Lung (tissue), 12 donors: ENCODE data around the gene MYO18A. TPM values are rescaled to one million over a fixed set of nuclear protein-coding genes. Genes with fewer than 3 reads are reported as not detected.

Experiments
- ATAC-seq: fragments of 200-7000 bp; cut with Tn5 transposase; one replicate; pipeline ENCODE4 v1.9.1; 2020; ENCODE audit warnings: moderate number of reproducible peaks; ENCODE audit not compliant: insufficient read depth, low FRiP score
- DNase-seq, 3 donors: peaks; one replicate each; pipeline ENCODE4 v3.0.0-alpha.2; 2013 to 2017
- H3K27ac ChIP-seq, 2 donors: one replicate each; pipeline ENCODE4 v1.5.1; 2013; ENCODE audit warnings: mild to moderate bottlenecking in 2 of 2, moderate library complexity in 2 of 2, control low read depth in 1 of 2, inconsistent platforms in 1 of 2, low read depth in 1 of 2, low read length in 1 of 2
- H3K27me3 ChIP-seq, 3 donors: one replicate each; pipeline ENCODE4 v1.5.1; 2013; ENCODE audit warnings: low read length in 2 of 3; ENCODE audit not compliant: control insufficient read depth in 3 of 3, insufficient read depth in 3 of 3
- H3K36me3 ChIP-seq, 4 donors: one replicate each; pipeline ENCODE4 v1.5.1; 2013; ENCODE audit warnings: low read length in 4 of 4, mild to moderate bottlenecking in 1 of 4, moderate library complexity in 1 of 4; ENCODE audit not compliant: control insufficient read depth in 4 of 4, insufficient read depth in 4 of 4
- H3K4me1 ChIP-seq, 5 donors: one replicate each; pipeline ENCODE4 v1.5.1; 2013; ENCODE audit warnings: low read length in 5 of 5, mild to moderate bottlenecking in 2 of 5, moderate library complexity in 1 of 5; ENCODE audit not compliant: control insufficient read depth in 5 of 5, insufficient read depth in 5 of 5
- H3K4me3 ChIP-seq: one replicate; pipeline ENCODE4 v1.5.1; 2013; ENCODE audit warnings: mild to moderate bottlenecking, control low read depth, moderate library complexity
- H3K9ac ChIP-seq, 2 donors: one replicate each; pipeline ENCODE4 v1.5.1; 2013; ENCODE audit warnings: low read length in 2 of 2, control low read depth in 1 of 2; ENCODE audit not compliant: insufficient read depth in 1 of 2
- H3K9me3 ChIP-seq, 4 donors: one replicate each; pipeline ENCODE4 v1.5.1; 2013; ENCODE audit warnings: low read length in 3 of 4, mild to moderate bottlenecking in 1 of 4, moderate library complexity in 1 of 4; ENCODE audit not compliant: control insufficient read depth in 4 of 4, insufficient read depth in 3 of 4
- CTCF ChIP-seq: IDR thresholded peaks from 2 replicates; pipeline ENCODE4 v1.5.1; 2012; ENCODE audit warnings: mild to moderate bottlenecking; ENCODE audit errors: control extremely low read depth, extremely low read depth
- whole genome bisulfite sequencing, 2 donors: extraction: QIAGEN DNeasy Blood & Tissue Kit; methylation state at CpG; one replicate each; pipeline ENCODE4 v1.1.7; 2013; 5-methylcytosine and 5-hydroxymethylcytosine counted together
- polyA plus RNA-seq, 2 donors: library from polyadenylated mRNA; stranded (reverse); fragments of 200-250 nt; gene quantifications; one replicate each; pipeline ENCODE4 v1.2.1, GENCODE V29; 2013
- total RNA-seq, 2 donors: library from RNA; depleted of rRNA in 1 of 2; stranded (reverse); fragments of >200 nt in 1 of 2; gene quantifications; one replicate each; pipeline ENCODE4 v1.2.1, GENCODE V29; 2014 to 2021
- donor health status: control.
- donor health status: control.
- donor health status: Bipolar disorder and iron deficiency.
- donor health status: healthy.
- donor health status: DM: yes; HTN: yes; CAD: no.

MYO18A gene
- total and polyA plus RNA-seq, 4 donors = 19.0 to 65.2 (median 49.3) TPM

DNA sequence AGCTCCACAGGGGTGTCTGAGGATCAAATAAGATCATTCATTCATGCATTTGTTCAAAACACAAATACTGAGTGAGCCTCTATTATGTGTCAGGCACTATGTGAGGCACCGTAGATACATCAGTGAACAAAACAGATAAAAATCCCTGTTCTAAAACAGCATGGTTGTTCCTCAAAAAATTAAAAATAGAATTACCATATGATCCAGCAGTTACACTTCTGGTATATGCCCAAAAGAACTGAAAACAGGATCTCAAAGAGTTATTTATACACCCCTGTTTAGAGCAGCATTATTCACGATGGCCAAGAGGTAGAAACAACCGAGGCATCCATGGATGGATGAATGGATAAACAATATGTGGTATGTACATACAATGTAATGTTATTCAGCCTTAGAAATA, 121.8 kb downstream of the MYO18A start:
- Histone ChIP-seq H3K9ac (no peak overlapping the region), H3K36me3 (no peaks in the 10 kb centered on the region), H3K4me1 (peaks cover 0 to 2% (median 0%) of the 10 kb centered on the region in 5 donors), H3K27me3 (no peaks in the 10 kb centered on the region), H3K4me3 (no peak overlapping the region), H3K9me3 (no peaks in the 10 kb centered on the region), H3K27ac (no peak overlapping the region)
- no peak for TF ChIP-seq CTCF
- 81 to 82% methylated on average over 3 of the region's 3 CpGs for WGBS, 2 donors
- ATAC-seq = no peak
- DNase-seq = no peak

GRCh38 chr17:29057361-29057760, 122.8 kb downstream of the MYO18A start:
- no peak for TF ChIP-seq CTCF
- no peaks in the 10 kb centered on the region for H3K36me3 ChIP-seq
- no peak overlapping the region for H3K27ac ChIP-seq
- peaks cover 0 to 2% (median 0%) of the 10 kb centered on the region in 5 donors for H3K4me1 ChIP-seq
- no peaks in the 10 kb centered on the region for H3K27me3 ChIP-seq
- WGBS, 2 donors = 76 to 80% methylated on average over 4 of the region's 4 CpGs
- no peaks in the 10 kb centered on the region for H3K9me3 ChIP-seq
- DNase-seq (no peak), ATAC-seq (no peak)
- no peak overlapping the region for H3K4me3 ChIP-seq
- no peak overlapping the region for H3K9ac ChIP-seq

DNA sequence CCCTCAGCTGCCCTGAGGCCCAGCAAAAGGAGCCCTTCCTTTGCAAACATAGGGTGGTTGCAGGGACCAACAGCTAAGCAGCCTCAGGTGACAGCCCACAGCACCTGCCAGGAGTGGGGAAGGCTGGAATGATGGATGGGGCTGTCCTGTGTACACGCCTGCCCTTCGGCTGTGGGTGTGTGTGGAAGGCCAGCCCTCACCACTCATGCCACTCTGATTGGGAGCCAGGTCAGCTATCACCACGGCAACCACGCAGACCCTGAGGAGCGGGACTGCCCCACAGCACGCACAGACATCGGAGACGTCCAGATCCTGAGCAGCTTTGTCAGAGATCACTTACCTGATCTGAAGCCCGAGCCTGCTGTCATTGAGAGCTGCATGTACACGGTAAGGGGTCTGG, 125.4 kb downstream of the MYO18A start:
- H3K4me1 ChIP-seq = no peaks in the 10 kb centered on the region
- no peak for ATAC-seq
- H3K27ac ChIP-seq = no peak overlapping the region
- no peaks in the 10 kb centered on the region for H3K27me3 ChIP-seq
- DNase-seq = no peak
- no peak overlapping the region for H3K9ac ChIP-seq
- TF ChIP-seq CTCF = no peak
- H3K36me3 ChIP-seq = no peaks in the 10 kb centered on the region
- H3K9me3 ChIP-seq = no peaks in the 10 kb centered on the region
- WGBS, 2 donors = 74 to 87% methylated on average over 10 of the region's 10 CpGs
- no peak overlapping the region for H3K4me3 ChIP-seq

DNA sequence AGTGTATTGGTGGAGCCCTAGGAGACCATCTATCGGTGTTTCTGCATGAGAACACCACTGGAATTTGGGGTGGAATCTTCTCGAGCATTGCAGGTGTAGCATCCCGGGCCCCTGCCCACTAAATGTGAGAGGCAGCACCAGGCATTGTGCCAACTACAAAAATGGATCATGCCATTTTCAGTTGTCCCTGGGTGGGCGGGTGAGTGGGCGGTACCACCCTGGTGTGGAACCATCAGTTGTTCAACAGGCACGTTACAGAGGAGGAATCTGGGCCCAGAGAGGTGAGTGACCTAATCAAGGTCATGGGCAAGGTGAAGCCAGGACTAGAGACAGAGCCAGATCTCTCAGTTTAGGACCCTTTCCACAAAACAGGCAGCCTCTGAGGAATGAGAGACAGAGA, 128.5 kb downstream of the MYO18A start:
- WGBS, 2 donors = 77 to 82% methylated on average over 6 of the region's 6 CpGs
- Histone ChIP-seq H3K27ac (no peak overlapping the region), H3K4me1 (no peaks in the 10 kb centered on the region), H3K9ac (no peak overlapping the region), H3K9me3 (no peaks in the 10 kb centered on the region), H3K4me3 (no peak overlapping the region), H3K36me3 (no peaks in the 10 kb centered on the region), H3K27me3 (peaks cover 0 to 2% (median 0%) of the 10 kb centered on the region in 3 donors)
- DNase-seq (no peak), ATAC-seq (no peak)
- no peak for TF ChIP-seq CTCF
